Measurements from ENCODE around the gene IHH. TPM values are rescaled to one million over a fixed set of nuclear protein-coding genes. Genes with fewer than 3 reads are reported as not detected.

IHH gene
- total RNA-seq, 2 donors from 2014 or later, result 0.28 TPM; not detected in 1

DNA sequence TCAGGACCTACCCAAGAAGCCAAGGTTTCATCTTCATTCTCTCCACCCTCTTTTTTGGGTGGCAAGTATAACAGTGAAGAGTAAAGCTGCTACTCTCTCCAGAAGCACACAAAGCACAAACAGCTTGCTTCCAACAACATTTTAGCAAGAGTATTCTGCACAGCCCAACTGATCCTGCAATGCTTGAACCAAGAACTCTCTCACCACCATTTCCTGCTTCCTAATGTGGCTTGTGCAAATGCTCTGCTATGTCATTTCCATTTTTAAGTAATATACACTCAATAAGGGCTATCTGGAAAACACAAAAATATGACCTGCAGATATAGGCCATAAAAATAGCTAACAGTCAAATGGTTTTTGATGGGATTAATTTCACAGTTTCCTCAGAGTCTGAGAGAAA lies 24.1 kb upstream of the IHH start:
- ATAC-seq (no peak), DNase-seq (ENCODE audit: low spot score) (no peak)
- no peak overlapping the region for H3K27ac Mint-ChIP-seq
- peaks cover 4% of the 10 kb centered on the region for H3K36me3 Mint-ChIP-seq
- no peak overlapping the region for H3K4me3 Mint-ChIP-seq
- peaks cover 10 to 11% of the 10 kb centered on the region in 2 donors for H3K4me1 Mint-ChIP-seq (ENCODE audit: low read depth in 2 of 2)
- no peaks in the 10 kb centered on the region for H3K27me3 Mint-ChIP-seq
- no peaks in the 10 kb centered on the region for H3K9me3 Mint-ChIP-seq

GRCh38 chr2:219082332-219082958 lies 21.7 kb upstream of the IHH start:
- Mint-ChIP-seq H3K27ac (no peak overlapping the region), H3K4me1 (ENCODE audit: low read depth in 2 of 2) (peaks cover 10 to 11% of the 10 kb centered on the region in 2 donors), H3K36me3 (no peaks in the 10 kb centered on the region), H3K27me3 (no peaks in the 10 kb centered on the region), H3K4me3 (no peak overlapping the region), H3K9me3 (no peaks in the 10 kb centered on the region)
- ATAC-seq, result no peak
- no peak for DNase-seq (ENCODE audit: low spot score)

DNA sequence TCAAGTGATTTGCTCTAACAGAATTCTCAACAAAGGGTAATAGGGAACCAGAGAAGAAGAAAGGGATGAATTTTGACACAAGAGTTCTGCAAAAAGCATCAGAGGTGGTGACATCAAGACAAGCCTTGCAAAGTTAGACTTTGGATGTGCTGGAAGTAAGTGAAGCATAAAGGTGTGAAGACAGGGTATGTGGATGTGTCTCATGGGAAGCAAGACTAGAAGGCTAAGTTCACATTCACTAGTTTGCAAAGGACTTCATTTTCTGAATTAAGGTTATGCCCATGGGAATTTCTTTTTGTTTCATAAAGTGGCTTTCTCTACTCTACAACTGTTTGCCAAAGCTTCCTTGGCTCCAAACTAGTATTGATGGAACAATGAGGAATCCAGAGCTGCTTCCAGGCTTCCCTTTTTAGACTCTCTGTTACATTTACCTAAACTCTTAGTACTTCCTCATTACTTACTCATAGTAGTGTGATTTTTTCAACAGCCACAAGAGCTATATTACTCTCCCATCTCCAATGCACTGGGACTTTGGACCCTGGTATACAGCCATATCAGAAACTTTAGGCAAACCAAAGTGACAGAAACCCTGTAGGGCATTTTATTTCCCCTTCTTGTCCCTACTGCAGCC lies 21.1 kb upstream of the IHH start:
- Mint-ChIP-seq H3K27ac (no peak overlapping the region), H3K36me3 (no peaks in the 10 kb centered on the region), H3K4me1 (ENCODE audit: low read depth in 2 of 2) (peaks cover 10 to 11% of the 10 kb centered on the region in 2 donors), H3K27me3 (no peaks in the 10 kb centered on the region), H3K9me3 (no peaks in the 10 kb centered on the region), H3K4me3 (no peak overlapping the region)
- DNase-seq (ENCODE audit: low spot score), result no peak
- no peak for ATAC-seq

DNA sequence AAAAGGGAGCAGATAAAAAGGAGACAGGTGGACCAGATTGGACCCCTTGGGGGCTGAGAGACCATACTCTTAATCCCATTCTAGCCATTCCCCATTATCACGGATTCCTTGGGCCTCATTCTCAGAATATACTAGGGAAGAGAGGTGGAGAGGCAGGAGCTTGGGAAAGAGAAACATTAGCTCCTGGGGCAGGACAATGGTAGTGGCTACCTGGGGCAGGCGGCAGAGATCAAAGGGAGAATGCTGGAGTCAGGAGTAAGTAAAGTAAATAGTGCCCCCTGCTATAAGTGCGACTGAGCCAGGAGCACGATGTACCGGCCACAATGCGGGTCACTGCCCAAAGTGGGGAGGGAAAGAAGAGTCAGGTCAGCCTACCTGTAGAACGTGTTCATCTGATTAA lies 20.4 kb upstream of the IHH start:
- Mint-ChIP-seq H3K27ac (no peak overlapping the region), H3K9me3 (no peaks in the 10 kb centered on the region), H3K27me3 (no peaks in the 10 kb centered on the region), H3K36me3 (no peaks in the 10 kb centered on the region), H3K4me3 (no peak overlapping the region), H3K4me1 (ENCODE audit: low read depth in 2 of 2) (peaks cover 6 to 11% of the 10 kb centered on the region in 2 donors)
- DNase-seq (ENCODE audit: low spot score), result no peak
- ATAC-seq, result no peak

GRCh38 chr2:219079417-219079816 lies 18.7 kb upstream of the IHH start:
- no peak for DNase-seq (ENCODE audit: low spot score)
- Mint-ChIP-seq H3K27me3 (no peaks in the 10 kb centered on the region), H3K4me1 (ENCODE audit: low read depth in 2 of 2) (no peaks in the 10 kb centered on the region), H3K4me3 (no peak overlapping the region), H3K36me3 (no peaks in the 10 kb centered on the region), H3K27ac (no peak overlapping the region), H3K9me3 (no peaks in the 10 kb centered on the region)
- no peak for ATAC-seq

DNA sequence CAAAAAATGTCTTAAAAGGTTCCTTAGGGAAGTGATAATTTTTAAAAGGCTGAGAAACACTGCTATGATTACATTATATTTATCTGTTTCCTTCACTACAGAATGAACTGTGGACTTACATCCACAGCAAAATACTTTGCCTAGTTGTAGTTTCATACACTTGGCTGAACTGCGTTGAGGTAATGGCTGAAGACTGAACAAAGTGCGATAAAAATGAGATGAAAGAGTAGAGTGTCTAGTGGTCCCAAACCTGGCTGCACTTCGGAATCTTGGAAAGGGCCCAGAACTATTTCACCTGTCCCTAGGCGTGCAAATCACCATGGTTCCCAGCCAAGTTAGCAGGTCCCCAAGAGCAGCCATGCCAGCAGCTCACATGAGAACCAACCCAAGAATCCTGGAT lies 18.2 kb upstream of the IHH start:
- DNase-seq (ENCODE audit: low spot score), result no peak
- no peaks in the 10 kb centered on the region for H3K4me1 Mint-ChIP-seq (ENCODE audit: low read depth in 2 of 2)
- no peak overlapping the region for H3K4me3 Mint-ChIP-seq
- H3K27ac Mint-ChIP-seq, result no peak overlapping the region
- H3K27me3 Mint-ChIP-seq, result no peaks in the 10 kb centered on the region
- H3K9me3 Mint-ChIP-seq, result no peaks in the 10 kb centered on the region
- no peak for ATAC-seq
- no peaks in the 10 kb centered on the region for H3K36me3 Mint-ChIP-seq

GRCh38 chr2:219078126-219078525 lies 17.4 kb upstream of the IHH start:
- Mint-ChIP-seq H3K36me3 (no peaks in the 10 kb centered on the region), H3K9me3 (no peaks in the 10 kb centered on the region), H3K4me1 (ENCODE audit: low read depth in 2 of 2) (no peaks in the 10 kb centered on the region), H3K27me3 (no peaks in the 10 kb centered on the region), H3K27ac (no peak overlapping the region), H3K4me3 (no peak overlapping the region)
- DNase-seq (ENCODE audit: low spot score) (no peak), ATAC-seq (no peak)

DNA sequence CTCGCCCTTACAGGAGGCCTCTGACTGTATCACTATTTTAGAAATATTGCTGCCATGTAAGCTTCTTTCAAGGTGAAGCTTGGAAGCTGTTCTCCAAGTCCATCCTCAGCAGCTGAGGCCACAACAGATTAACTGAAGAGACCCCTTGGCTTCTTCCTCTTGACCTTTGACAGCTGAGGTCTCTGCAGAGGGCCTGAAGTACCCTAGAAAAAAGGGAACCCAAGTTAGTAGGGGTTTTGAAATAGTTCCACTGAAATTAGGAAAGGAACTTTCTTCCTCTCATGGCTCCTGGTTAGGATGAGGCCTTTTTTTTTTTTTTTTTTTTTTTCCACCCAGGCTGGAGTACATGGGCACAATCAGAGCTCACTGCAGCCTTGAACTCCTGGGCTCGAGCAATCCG lies 15.5 kb upstream of the IHH start:
- no peaks in the 10 kb centered on the region for H3K36me3 Mint-ChIP-seq
- H3K4me3 Mint-ChIP-seq, result no peak overlapping the region
- H3K27me3 Mint-ChIP-seq, result no peaks in the 10 kb centered on the region
- no peak for ATAC-seq
- no peak for DNase-seq (ENCODE audit: low spot score)
- no peaks in the 10 kb centered on the region for H3K9me3 Mint-ChIP-seq
- H3K4me1 Mint-ChIP-seq (ENCODE audit: low read depth in 2 of 2), result no peaks in the 10 kb centered on the region
- no peak overlapping the region for H3K27ac Mint-ChIP-seq

GRCh38 chr2:219073413-219074129 lies 12.8 kb upstream of the IHH start:
- DNase-seq (ENCODE audit: low spot score) (no peak), ATAC-seq (no peak)
- H3K27me3 Mint-ChIP-seq, result no peaks in the 10 kb centered on the region
- H3K4me1 Mint-ChIP-seq (ENCODE audit: low read depth in 2 of 2), result no peaks in the 10 kb centered on the region
- no peak overlapping the region for H3K4me3 Mint-ChIP-seq
- no peak overlapping the region for H3K27ac Mint-ChIP-seq
- H3K36me3 Mint-ChIP-seq, result no peaks in the 10 kb centered on the region
- H3K9me3 Mint-ChIP-seq, result no peaks in the 10 kb centered on the region

- Mint-ChIP-seq H3K27ac (no peak overlapping the region), H3K9me3 (no peaks in the 10 kb centered on the region), H3K4me3 (no peak overlapping the region), H3K27me3 (no peaks in the 10 kb centered on the region), H3K4me1 (ENCODE audit: low read depth in 2 of 2) (no peaks in the 10 kb centered on the region), H3K36me3 (no peaks in the 10 kb centered on the region)
- ATAC-seq (no peak), DNase-seq (ENCODE audit: low spot score) (no peak)
These were observed 12.1 kb upstream of the IHH start for GRCh38 chr2:219072741-219073250.

- H3K36me3 Mint-ChIP-seq, result no peaks in the 10 kb centered on the region
These were observed 10.6 kb upstream of the IHH start for GRCh38 chr2:219071131-219071816.

GRCh38 chr2:219065484-219065883 lies 4.8 kb upstream of the IHH start:
- ATAC-seq (no peak), DNase-seq (ENCODE audit: low spot score) (no peak)
- H3K36me3 Mint-ChIP-seq, result no peaks in the 10 kb centered on the region
- H3K4me1 Mint-ChIP-seq (ENCODE audit: low read depth in 2 of 2), result peaks cover 0 to 3% of the 10 kb centered on the region in 2 donors
- peaks cover 14 to 24% of the 10 kb centered on the region in 2 donors for H3K27me3 Mint-ChIP-seq
- no peak overlapping the region for H3K27ac Mint-ChIP-seq
- no peaks in the 10 kb centered on the region for H3K9me3 Mint-ChIP-seq
- H3K4me3 Mint-ChIP-seq, result no peak overlapping the region

More at GRCh38 chr2:219071131-219071816, 10.6 kb upstream of the IHH start:
- no peaks in the 10 kb centered on the region for H3K27me3 Mint-ChIP-seq
- ATAC-seq (no peak), DNase-seq (ENCODE audit: low spot score) (no peak)
- H3K9me3 Mint-ChIP-seq, result no peaks in the 10 kb centered on the region
- no peak overlapping the region for H3K4me3 Mint-ChIP-seq
- no peak overlapping the region for H3K27ac Mint-ChIP-seq
- no peaks in the 10 kb centered on the region for H3K4me1 Mint-ChIP-seq (ENCODE audit: low read depth in 2 of 2)

GRCh38 chr2:219062081-219062480 lies 1.4 kb upstream of the IHH start:
- Mint-ChIP-seq H3K27me3 (peaks cover 23 to 35% of the 10 kb centered on the region in 2 donors), H3K36me3 (no peaks in the 10 kb centered on the region), H3K27ac (no peak overlapping the region), H3K4me1 (ENCODE audit: low read depth in 2 of 2) (peaks cover 0 to 10% of the 10 kb centered on the region in 2 donors), H3K9me3 (no peaks in the 10 kb centered on the region), H3K4me3 (no peak overlapping the region)
- ATAC-seq, result no peak
- no peak for DNase-seq (ENCODE audit: low spot score)
